GM12878 (cell line): Measurements from ENCODE around the gene COL25A1. TPM values are rescaled to one million over a fixed set of nuclear protein-coding genes. Genes with fewer than 3 reads are reported as not detected.

Experiments used
- ATAC-seq: fragments of 200-7000 bp; cut with Tn5 transposase; 3 replicates; pipeline ENCODE4 v1.9.1; 2020; ENCODE audit warnings: mild to moderate bottlenecking, moderate library complexity
- BruUV-seq: library from RNA; stranded (reverse); fragments of 400-500 nt; replicated peaks from 2 replicates; lab custom pipeline; 2021; lab: Mats Ljungman, UMichigan
- CTCF ChIA-PET: fragments of 300-600 bp; sonication (Branson Sonifier 250); formaldehyde crosslinking; extraction: SDS; loops from one replicate; lab custom pipeline; 2021; ENCODE audit warnings: inconsistent platforms; lab: Yijun Ruan, JAX
- POLR2A ChIA-PET: fragments of 350-600 bp; formaldehyde crosslinking; extraction: SDS; loops from one replicate; lab custom pipeline; 2021; ENCODE audit warnings: inconsistent platforms; lab: Charles Lee
- RAD21 ChIA-PET: fragments of 300-600 bp; sonication (Branson Sonifier 250); formaldehyde crosslinking; loops from one replicate; lab custom pipeline; 2023; ENCODE audit warnings: antibody characterized with exemption; ENCODE audit not compliant: unreplicated experiment; lab: Charles Lee
- SMC1A ChIA-PET: fragments of 300-600 bp; sonication (Branson Sonifier 250); formaldehyde crosslinking; loops from one replicate; lab custom pipeline; 2023; ENCODE audit not compliant: unreplicated experiment, uncharacterized antibody; lab: Charles Lee
- DNase-seq: peaks from one replicate; pipeline ENCODE4 v3.0.0-alpha.2; 2011; ENCODE audit warnings: low read depth, low spot score
- FAIRE-seq: peaks from 3 replicates; lab custom pipeline; 2011; peaks lifted over from hg19 to GRCh38; lab: Jason Lieb, UNC
- H2AFZ ChIP-seq: 2 replicates; pipeline ENCODE4 v1.6.0; 2011; ENCODE audit warnings: low read depth, low read length, control low read depth; ENCODE audit not compliant: control insufficient read depth
- H3K27ac ChIP-seq: 2 replicates; pipeline ENCODE4 v1.5.1; 2011; ENCODE audit warnings: control low read depth; ENCODE audit not compliant: control insufficient read depth, insufficient read depth
- H3K27me3 ChIP-seq, 2 experiments: replicated peaks in 1 of 2; 2 replicates each; pipeline versions ENCODE4 v1.6.0 to v1.6.1; 2011; ENCODE audit warnings: low read length in 1 of 2; ENCODE audit not compliant: control insufficient read depth in 2 of 2, insufficient read depth in 2 of 2
- H3K36me3 ChIP-seq, 2 experiments: 2 replicates each; pipeline ENCODE4 v1.5.1; 2011; ENCODE audit warnings: low read length in 1 of 2; ENCODE audit not compliant: control insufficient read depth in 2 of 2, insufficient read depth in 2 of 2
- H3K4me1 ChIP-seq: 2 replicates; pipeline ENCODE4 v1.6.1; 2011; ENCODE audit warnings: mild to moderate bottlenecking, low read length, moderate library complexity, mixed read lengths; ENCODE audit not compliant: control insufficient read depth, insufficient read depth
- H3K4me2 ChIP-seq: 2 replicates; pipeline ENCODE4 v1.6.0; 2011; ENCODE audit warnings: control low read depth; ENCODE audit not compliant: control insufficient read depth, insufficient read depth
- H3K4me3 ChIP-seq: fragments of 200-600 bp; sonication (generic); 2 replicates; pipeline ENCODE4 v1.5.1; 2016
- H3K79me2 ChIP-seq: 2 replicates; pipeline ENCODE4 v1.6.0; 2011; ENCODE audit warnings: low read length; ENCODE audit not compliant: control insufficient read depth, insufficient read depth
- H3K9ac ChIP-seq: 2 replicates; pipeline ENCODE4 v1.8.0; 2011; ENCODE audit warnings: low read length, control low read depth, mixed read lengths; ENCODE audit not compliant: control insufficient read depth, insufficient read depth
- H3K9me3 ChIP-seq: replicated peaks from 3 replicates; pipeline ENCODE4 v1.5.1; 2011; ENCODE audit warnings: mild to moderate bottlenecking, low read length; ENCODE audit not compliant: control insufficient read depth, insufficient read depth
- H4K20me1 ChIP-seq: 2 replicates; pipeline ENCODE4 v1.6.0; 2011; ENCODE audit not compliant: control insufficient read depth, insufficient read depth
- FOXM1 ChIP-seq: IDR thresholded peaks from 2 replicates; pipeline ENCODE4 v1.6.1; 2012; ENCODE audit warnings: low read depth, mild to moderate bottlenecking, inconsistent platforms, low read length, moderate library complexity
- HCFC1 ChIP-seq: fragments of 150-350 bp; IDR thresholded peaks from 2 replicates; pipeline ENCODE4 v1.6.1; 2014; ENCODE audit warnings: low read length
- HDAC2 ChIP-seq: fragments of 200-600 bp; sonication (generic); IDR thresholded peaks from 2 replicates; pipeline ENCODE4 v1.6.1; 2017
- MLLT1 ChIP-seq: fragments of 450-650 bp; IDR thresholded peaks from 2 replicates; pipeline ENCODE4 v1.6.1; 2016; ENCODE audit warnings: mild to moderate bottlenecking
- NBN ChIP-seq: fragments of 450-650 bp; IDR thresholded peaks from 2 replicates; pipeline ENCODE4 v1.6.1; 2016
- PML ChIP-seq: IDR thresholded peaks from 2 replicates; pipeline ENCODE4 v1.6.1; 2012; ENCODE audit warnings: low read length, inconsistent platforms
- RCOR1 ChIP-seq: conservative IDR thresholded peaks from 2 replicates; pipeline ENCODE4 v1.6.1; 2012; ENCODE audit warnings: low read depth, low read length, improper control_type of control experiment
- SMC3 ChIP-seq: IDR thresholded peaks from 2 replicates; pipeline ENCODE4 v1.6.1; 2011; ENCODE audit warnings: low read length, improper control_type of control experiment, borderline replicate concordance
- SRF ChIP-seq, 2 experiments: IDR thresholded peaks; 2 replicates each; pipeline ENCODE4 v1.6.1; 2011; ENCODE audit warnings: low read depth in 2 of 2, low read length in 2 of 2, mild to moderate bottlenecking in 1 of 2, moderate library complexity in 1 of 2
- USF1 ChIP-seq: IDR thresholded peaks from 2 replicates; pipeline ENCODE4 v1.6.1; 2011; ENCODE audit warnings: borderline replicate concordance, low read depth, mild to moderate bottlenecking, moderate library complexity, mixed read lengths, low read length; ENCODE audit not compliant: insufficient read depth; ENCODE audit errors: extremely low read length
- WGBS: methylation state at CpG from one replicate; pipeline ENCODE4 v1.1.6; 2016; ENCODE audit warnings: low lambda C conversion rate; ENCODE audit not compliant: insufficient replicate concordance, insufficient coverage; ENCODE audit errors: missing lambda C conversion rate; 5-methylcytosine and 5-hydroxymethylcytosine counted together
- in situ Hi-C: fragments of 300-500 bp; cut with MboI; formaldehyde crosslinking; loops from 9 replicates; pipeline ENCODE4 v1.14.3; 2018; ENCODE audit warnings: mixed read lengths
- intact Hi-C: fragments of 100-400 bp; cut with micrococcal nuclease; formaldehyde crosslinking; loops from one replicate; pipeline ENCODE4 v1.14.2; 2022; ENCODE audit not compliant: unreplicated experiment
- polyA plus RNA-seq, 11 experiments: library from polyadenylated mRNA; depleted of rRNA in 4 of 11; unstranded in 6 of 11; stranded (reverse) in 5 of 11; fragments of >200 nt; fragmentation: Nextera tagmentation in 4 of 11; fragmentation: Illumina TruSeq in 1 of 11; extraction: Ambion mirVana in 4 of 11; extraction: Trizol in 1 of 11; gene quantifications; 1 replicate in 1 of 11; 2 replicates in 10 of 11; pipeline versions ENCODE4 v1.2.1 to v1.2.3, GENCODE V29; 2011 to 2016; ENCODE audit warnings: inconsistent platforms in 2 of 11, missing spikeins in 2 of 11, low read depth in 1 of 11
- total RNA-seq, 4 experiments: library from RNA; depleted of rRNA in 3 of 4; stranded (reverse); fragments of >200 nt in 3 of 4; fragmentation: Illumina TruSeq in 1 of 4; extraction: Trizol in 1 of 4; gene quantifications; 2 replicates each; pipeline versions ENCODE4 v1.2.1 to v1.2.3, GENCODE V29; 2013 to 2021

Gene COL25A1
- total and polyA plus RNA-seq, 10 of the 15 experiments (the other 5 are each of a cell fraction or from before 2014, with no cell fraction given) = 0.01 to 0.26 (median 0.12) TPM; not detected in 6

- H3K9ac ChIP-seq = no peak overlapping the region
These were observed 526.5 kb downstream of the COL25A1 start for GRCh38 chr4:108775921-108776320.

More at GRCh38 chr4:108775921-108776320, 526.5 kb downstream of the COL25A1 start:
- Histone ChIP-seq H3K9me3 (no peaks in the 10 kb centered on the region), H3K4me3 (no peak overlapping the region), H3K79me2 (no peaks in the 10 kb centered on the region), H3K4me1 (no peaks in the 10 kb centered on the region), H3K27me3 (no peaks in the 10 kb centered on the region), H3K27ac (no peak overlapping the region), H2AFZ (no peak overlapping the region), H4K20me1 (no peaks in the 10 kb centered on the region), H3K4me2 (no peak overlapping the region), H3K36me3 (no peaks in the 10 kb centered on the region)
- CTCF ChIA-PET = no interaction called here
- 17% methylated on average over 5 of the region's 5 CpGs for WGBS
- POLR2A ChIA-PET = no interaction called here
- intact Hi-C loops = no loop called here
- RAD21 ChIA-PET = no interaction called here
- DNase-seq (no peak), FAIRE-seq (no peak), ATAC-seq (no peak)
- BruUV-seq = no TSS peak
- in situ Hi-C loops = no loop called here
- no peak for TF ChIP-seq HDAC2
- TF ChIP-seq MLLT1 = no peak
- TF ChIP-seq RCOR1 = no peak
- TF ChIP-seq NBN = no peak
- no peak for TF ChIP-seq SMC3
- TF ChIP-seq USF1 = no peak
- TF ChIP-seq PML = no peak
- no peak for TF ChIP-seq HCFC1
- no peak for TF ChIP-seq FOXM1
- TF ChIP-seq SRF (IDR thresholded peaks at IDR 0.05; ENCODE audit: low read depth in 2 of 2, low read length in 2 of 2) = no peak
- SMC1A ChIA-PET = no interaction called here
